ENCODE results near the gene DMAP1.

The DMAP1 gene

DNA sequence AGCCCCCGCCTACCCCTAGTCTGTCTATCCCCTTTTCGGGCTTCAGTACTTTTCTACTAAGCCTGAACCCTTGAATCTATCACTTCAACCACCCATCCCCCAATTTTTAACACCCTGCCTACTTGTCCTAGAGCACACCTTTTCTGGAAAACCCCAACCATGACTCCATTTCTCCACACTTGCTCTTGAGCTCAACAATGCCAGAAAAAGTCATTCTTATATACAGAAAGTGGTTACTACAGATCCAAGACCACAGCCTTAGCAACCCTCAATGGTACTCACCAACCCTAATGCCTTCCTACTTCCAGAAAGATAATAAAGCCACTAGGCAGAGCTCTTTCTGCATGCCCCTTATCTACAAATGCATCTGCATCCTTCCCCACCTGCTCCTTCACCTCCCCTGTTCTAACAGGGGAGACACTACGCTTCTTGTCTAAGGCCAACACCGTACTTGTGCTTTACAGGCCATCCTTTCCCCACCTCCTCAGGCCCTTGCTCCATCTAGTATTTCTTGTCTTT, 41.2 kb downstream of the DMAP1 start:
- Histone ChIP-seq H3K36me3 (peaks cover 15 to 68% (median 28%) of the 10 kb centered on the region in 11 experiments; a peak in 19 of 22 replicates), H3K27me3 (no peaks in the 10 kb centered on the region), H3K9ac (no peak overlapping the region), H3K4me1 (peaks cover 0 to 7% (median 0%) of the 10 kb centered on the region in 10 experiments; a peak in 1 of 20 replicates), H3K9me3 (replicated peaks in 1 of 11) (no peaks in the 10 kb centered on the region), H3K4me2 (no peak overlapping the region), H3K27ac (no peak overlapping the region), H4K20me1 (peaks cover 0 to 47% (median 3%) of the 10 kb centered on the region in 11 experiments; a peak in 9 of 22 replicates), H3K4me3 (no peak overlapping the region)
- no peak for TF ChIP-seq Cebpa-rat (IDR thresholded peaks at IDR 0.05)

DNA sequence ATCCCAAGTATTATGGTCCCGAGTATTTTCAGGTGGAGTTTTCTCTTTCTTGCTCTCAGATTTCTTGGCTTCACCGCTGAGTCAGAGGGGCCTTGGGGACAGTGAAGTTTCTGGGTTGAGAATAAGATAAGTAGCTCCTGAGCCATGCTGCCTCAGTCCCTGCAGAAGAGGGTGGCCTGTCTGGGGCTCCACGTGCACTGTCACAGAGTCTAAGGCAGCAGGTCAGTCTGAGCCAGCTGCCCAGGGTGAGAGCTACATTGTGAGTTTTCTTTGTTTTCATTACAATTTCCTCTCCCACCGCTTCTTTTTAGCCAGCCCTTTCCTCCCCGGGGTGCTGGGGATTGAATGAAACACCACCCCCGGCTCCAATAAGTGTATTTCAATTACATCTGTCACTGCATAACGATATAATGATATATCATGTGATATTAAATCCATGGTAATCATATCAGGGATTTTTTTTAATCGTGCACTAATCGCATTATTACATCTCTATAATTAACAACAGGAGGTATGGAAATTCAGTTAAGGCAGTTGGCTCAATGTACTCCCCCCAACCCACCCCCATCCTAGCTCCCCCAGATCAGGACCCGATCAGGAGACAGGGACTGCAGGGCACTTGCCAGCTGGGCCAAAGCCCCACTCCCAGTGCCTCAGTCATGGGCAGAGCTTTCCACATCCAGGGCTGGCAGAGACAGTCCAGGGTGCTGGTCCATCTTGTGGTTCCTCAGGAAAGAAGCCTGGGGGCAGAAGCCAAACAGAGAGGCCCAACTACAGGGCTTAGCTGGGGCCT, 43.7 kb downstream of the DMAP1 start:
- Histone ChIP-seq H3K4me3 (no peak overlapping the region), H3K27ac (no peak overlapping the region), H3K9me3 (replicated peaks in 1 of 11) (no peaks in the 10 kb centered on the region), H3K4me2 (no peak overlapping the region), H3K9ac (no peak overlapping the region), H3K27me3 (no peaks in the 10 kb centered on the region), H3K36me3 (peaks cover 11 to 61% (median 26%) of the 10 kb centered on the region in 11 experiments; a peak in 18 of 22 replicates), H3K4me1 (peaks cover 0 to 20% (median 0%) of the 10 kb centered on the region in 10 experiments; a peak in 9 of 20 replicates), H4K20me1 (peaks cover 0 to 39% (median 0%) of the 10 kb centered on the region in 11 experiments; a peak in 8 of 22 replicates)
- TF ChIP-seq Cebpa-rat (IDR thresholded peaks at IDR 0.05), result no peak

DNA sequence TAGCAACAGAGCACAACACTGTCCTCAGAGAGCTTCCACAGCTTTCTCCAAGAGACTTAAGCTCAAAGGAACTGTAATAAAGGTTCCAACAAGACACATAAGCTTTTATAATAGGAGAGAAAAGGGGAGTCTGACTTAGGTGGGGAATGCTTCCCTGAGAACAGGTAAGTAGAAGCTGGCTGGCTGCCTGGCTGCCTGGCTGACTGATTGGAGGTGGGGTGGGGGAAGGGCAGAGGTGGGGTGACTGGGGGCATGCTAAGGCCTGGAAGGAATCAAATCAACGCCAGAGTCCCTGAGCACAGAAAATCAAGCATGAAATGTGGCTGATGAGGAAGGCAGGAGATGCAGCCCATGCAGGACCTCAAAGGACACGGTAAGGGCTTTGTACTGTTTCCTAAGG, 45.8 kb downstream of the DMAP1 start:
- H4K20me1 ChIP-seq, result peaks cover 0 to 36% (median 0%) of the 10 kb centered on the region in 11 experiments; a peak in 4 of 22 replicates
- no peak overlapping the region for H3K4me2 ChIP-seq
- H3K9ac ChIP-seq, result no peak overlapping the region
- no peak overlapping the region for H3K27ac ChIP-seq
- H3K4me1 ChIP-seq, result peaks cover 0 to 41% (median 10%) of the 10 kb centered on the region in 10 experiments; a peak in 11 of 20 replicates
- no peaks in the 10 kb centered on the region for H3K27me3 ChIP-seq
- no peaks in the 10 kb centered on the region for H3K9me3 ChIP-seq (replicated peaks in 1 of 11)
- TF ChIP-seq Cebpa-rat (IDR thresholded peaks at IDR 0.05), result no peak
- peaks cover 10 to 57% (median 32%) of the 10 kb centered on the region in 11 experiments; a peak in 19 of 22 replicates for H3K36me3 ChIP-seq
- no peak overlapping the region for H3K4me3 ChIP-seq

DNA sequence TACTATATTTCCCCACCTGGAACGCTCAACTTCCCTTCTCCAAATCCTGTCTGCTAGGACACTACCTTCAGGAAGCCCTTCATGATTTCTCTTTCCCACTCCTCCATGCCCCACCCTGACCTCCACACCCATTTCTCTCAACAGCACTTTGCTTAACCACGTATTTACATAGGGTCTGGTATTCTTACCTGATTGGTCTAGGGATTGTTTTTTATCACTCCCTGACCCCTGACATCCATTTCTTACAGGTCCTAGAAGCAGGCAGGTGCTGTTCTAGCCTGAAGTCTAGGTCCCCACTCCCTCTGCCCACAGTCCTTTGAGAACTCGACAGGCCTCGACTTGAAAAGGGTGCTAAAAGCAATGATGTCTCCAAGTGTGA, 47.5 kb downstream of the DMAP1 start:
- Histone ChIP-seq H3K27me3 (no peaks in the 10 kb centered on the region), H3K4me1 (peaks cover 0 to 58% (median 10%) of the 10 kb centered on the region in 10 experiments; a peak in 11 of 20 replicates), H4K20me1 (peaks cover 0 to 30% (median 0%) of the 10 kb centered on the region in 11 experiments; a peak in 4 of 22 replicates), H3K27ac (peak overlapping the region in 3 of 11 experiments; percentile 1 to 91 (median 87); a peak in 2 of 22 replicates), H3K9me3 (replicated peaks in 1 of 11) (no peaks in the 10 kb centered on the region), H3K36me3 (peaks cover 10 to 60% (median 28%) of the 10 kb centered on the region in 11 experiments; a peak in 19 of 22 replicates), H3K9ac (no peak overlapping the region), H3K4me2 (peak overlapping the region in 2 of 11 experiments; percentile 85 to 91; a peak in 4 of 22 replicates), H3K4me3 (no peak overlapping the region)
- no peak for TF ChIP-seq Cebpa-rat (IDR thresholded peaks at IDR 0.05)

DNA sequence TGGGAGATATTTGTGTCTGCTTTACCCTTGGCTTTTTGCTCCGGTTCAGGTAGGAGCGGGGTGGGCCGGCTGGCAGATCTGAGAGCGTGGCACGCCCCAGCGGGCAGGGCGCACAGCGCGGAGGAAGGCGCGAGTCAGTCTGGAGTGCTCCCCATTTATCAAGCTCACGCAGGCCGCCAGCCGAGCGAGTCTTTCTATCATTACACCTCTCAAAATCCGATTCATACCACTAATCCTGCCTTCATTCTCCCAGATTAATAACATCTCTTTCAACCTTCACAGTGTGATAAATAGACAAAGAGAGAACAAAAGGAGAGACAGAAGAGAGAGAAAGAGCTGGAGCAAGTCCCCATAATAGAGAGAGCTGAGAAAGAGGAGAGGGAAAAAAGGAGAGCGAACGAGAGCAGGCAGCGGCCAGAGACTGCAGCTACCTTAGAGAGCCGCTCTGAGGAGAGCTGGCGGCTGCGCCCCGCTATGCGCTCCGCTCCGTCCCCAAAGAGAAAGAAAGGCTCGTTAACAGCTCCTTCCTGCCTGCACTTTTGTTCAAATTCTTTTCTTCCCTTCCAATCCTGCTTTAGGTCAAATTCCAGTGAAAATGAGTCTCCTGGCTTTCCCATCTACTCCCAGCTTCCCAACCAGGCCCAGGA, 48.0 kb downstream of the DMAP1 start:
- Histone ChIP-seq H3K4me3 (no peak overlapping the region), H4K20me1 (peaks cover 0 to 30% (median 0%) of the 10 kb centered on the region in 11 experiments; a peak in 4 of 22 replicates), H3K4me2 (peak overlapping the region in 3 of 11 experiments; percentile 70 to 91 (median 85); a peak in 6 of 22 replicates), H3K9ac (peak overlapping the region in 1 of 11 experiments; percentile 10; a peak in 1 of 22 replicates), H3K9me3 (replicated peaks in 1 of 11) (no peaks in the 10 kb centered on the region), H3K36me3 (peaks cover 6 to 55% (median 26%) of the 10 kb centered on the region in 11 experiments; a peak in 19 of 22 replicates), H3K27me3 (no peaks in the 10 kb centered on the region), H3K27ac (peak overlapping the region in 3 of 11 experiments; percentile 1 to 91 (median 87); a peak in 5 of 22 replicates), H3K4me1 (peaks cover 0 to 63% (median 10%) of the 10 kb centered on the region in 10 experiments; a peak in 11 of 20 replicates)
- TF ChIP-seq Cebpa-rat (IDR thresholded peaks at IDR 0.05), result no peak

DNA sequence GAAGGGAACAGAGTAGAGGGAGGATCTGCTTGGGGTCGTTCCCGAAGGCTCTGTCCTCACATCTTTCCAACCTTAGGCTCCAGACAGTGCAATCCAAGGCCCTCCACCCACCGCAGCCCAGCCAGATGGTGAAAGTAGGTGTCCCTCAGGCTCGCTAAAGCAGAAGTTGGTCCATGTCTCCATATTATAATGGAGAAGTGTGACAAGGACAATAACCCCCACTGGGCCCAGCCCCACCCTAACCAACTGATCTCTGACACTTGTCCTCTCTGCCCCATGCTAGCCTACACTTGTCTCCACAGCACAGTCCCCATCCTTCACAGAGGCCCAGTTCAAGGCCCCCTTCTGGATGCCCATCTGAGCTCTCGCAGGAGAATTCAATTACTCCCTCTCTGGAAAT, 48.7 kb downstream of the DMAP1 start:
- Histone ChIP-seq H3K9ac (peak overlapping the region in 2 of 11 experiments; percentile 64 to 71; a peak in 2 of 22 replicates), H3K27me3 (no peaks in the 10 kb centered on the region), H3K4me3 (no peak overlapping the region), H3K4me1 (peaks cover 0 to 70% (median 10%) of the 10 kb centered on the region in 10 experiments; a peak in 11 of 20 replicates), H4K20me1 (peaks cover 0 to 30% (median 0%) of the 10 kb centered on the region in 11 experiments; a peak in 6 of 22 replicates), H3K27ac (peak overlapping the region in 4 of 11 experiments; percentile 44 to 91 (median 82); a peak in 7 of 22 replicates), H3K4me2 (peak overlapping the region in 4 of 11 experiments; percentile 39 to 91 (median 78); a peak in 6 of 22 replicates), H3K9me3 (replicated peaks in 1 of 11) (no peaks in the 10 kb centered on the region), H3K36me3 (peaks cover 0 to 49% (median 20%) of the 10 kb centered on the region in 11 experiments; a peak in 12 of 22 replicates)
- TF ChIP-seq Cebpa-rat (IDR thresholded peaks at IDR 0.05), result no peak

DNA sequence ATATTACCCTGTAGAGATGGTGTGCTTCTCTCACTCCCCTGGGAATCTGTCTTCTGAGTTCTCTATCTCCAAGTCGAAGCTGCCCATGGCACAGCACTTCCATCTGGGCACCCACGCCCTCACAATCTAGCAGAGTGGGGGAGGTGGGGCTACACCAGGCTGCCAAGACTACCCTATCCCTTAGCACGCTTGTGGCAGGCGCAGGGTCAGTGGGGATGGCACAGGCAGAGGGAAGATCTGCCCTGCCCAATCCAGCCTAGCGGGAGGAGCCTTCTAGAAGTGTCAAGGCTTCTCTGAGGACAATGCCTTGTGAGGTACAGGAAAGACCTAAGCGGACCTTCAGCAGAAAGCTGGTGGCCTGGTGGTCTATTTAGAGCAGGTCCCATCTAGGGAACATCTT, 49.1 kb downstream of the DMAP1 start:
- Histone ChIP-seq H3K9me3 (replicated peaks in 1 of 11) (no peaks in the 10 kb centered on the region), H3K4me1 (peaks cover 0 to 74% (median 10%) of the 10 kb centered on the region in 10 experiments; a peak in 11 of 20 replicates), H3K4me2 (peak overlapping the region in 4 of 11 experiments; percentile 39 to 91 (median 78); a peak in 6 of 22 replicates), H4K20me1 (peaks cover 0 to 28% (median 0%) of the 10 kb centered on the region in 11 experiments; a peak in 6 of 22 replicates), H3K36me3 (peaks cover 0 to 49% (median 20%) of the 10 kb centered on the region in 11 experiments; a peak in 13 of 22 replicates), H3K27ac (peak overlapping the region in 4 of 11 experiments; percentile 44 to 91 (median 82); a peak in 8 of 22 replicates), H3K9ac (peak overlapping the region in 3 of 11 experiments; percentile 64 to 72 (median 71); a peak in 4 of 22 replicates), H3K27me3 (no peaks in the 10 kb centered on the region), H3K4me3 (no peak overlapping the region)
- TF ChIP-seq Cebpa-rat (IDR thresholded peaks at IDR 0.05), result no peak
